ENCODE data around the gene LNX2. TPM values are rescaled to one million over a fixed set of nuclear protein-coding genes. Genes with fewer than 3 reads are reported as not detected.

Gene LNX2
- total RNA-seq, 1 donor from 2014 or later, result 10.1 TPM

DNA sequence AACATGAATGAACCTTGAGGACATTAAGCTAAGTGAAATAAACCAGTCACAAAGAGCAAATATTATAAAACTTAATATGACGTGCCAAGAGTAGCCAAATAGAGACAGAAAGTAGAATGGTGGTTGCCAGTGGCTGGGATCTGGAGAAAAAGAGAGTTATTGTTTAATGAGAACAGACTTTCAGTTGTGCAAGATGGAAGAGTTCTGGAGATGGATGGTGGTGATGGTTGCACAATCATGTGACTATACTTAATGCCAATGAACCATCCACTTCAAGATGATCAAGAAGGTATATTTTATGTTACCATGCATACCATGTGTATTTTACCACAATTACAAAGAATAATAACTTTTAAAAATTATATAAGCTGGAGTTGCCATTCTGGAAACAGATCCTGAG lies 104.2 kb downstream of the LNX2 start:
- DNase-seq (ENCODE audit: low spot score), result no peak
- ATAC-seq, result no peak

DNA sequence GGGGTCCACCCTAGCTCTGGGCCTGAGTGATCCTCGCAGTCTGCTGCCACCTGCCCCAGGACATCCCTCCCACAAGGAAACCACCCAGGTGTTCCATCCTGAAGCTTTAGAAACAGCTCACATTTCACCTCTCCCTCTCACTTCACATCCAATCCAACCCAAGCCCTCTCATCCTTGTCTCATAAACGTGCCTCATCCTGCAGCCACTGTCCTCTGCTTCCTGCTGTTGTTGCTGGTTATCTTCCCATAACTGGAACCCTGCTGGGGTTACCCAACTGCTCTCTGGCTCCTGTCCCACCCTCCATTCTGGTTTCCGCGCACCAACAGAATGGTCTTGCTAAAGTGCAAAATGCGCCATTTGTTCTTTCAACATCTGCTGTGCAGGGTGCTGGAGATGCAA lies 110.2 kb downstream of the LNX2 start:
- DNase-seq (ENCODE audit: low spot score), result no peak
- ATAC-seq, result no peak

DNA sequence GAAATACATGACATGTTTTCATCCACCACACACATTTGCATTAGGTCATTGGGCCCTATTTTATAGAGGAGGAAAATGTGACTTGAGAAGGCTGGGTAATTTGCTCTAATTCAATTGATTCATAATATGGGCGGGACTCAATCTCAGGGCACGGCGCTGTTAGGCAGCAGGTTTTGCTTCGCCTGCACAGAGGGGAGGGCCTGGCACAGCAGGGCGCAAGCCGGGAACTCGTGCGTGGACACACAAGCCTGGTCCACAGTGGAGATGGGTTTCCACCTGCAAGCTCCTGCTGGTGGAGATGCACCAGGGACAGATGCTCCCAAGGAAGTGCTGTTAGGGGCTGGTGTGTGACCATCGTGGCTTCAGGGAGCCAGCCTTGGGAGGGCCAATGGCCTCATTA lies 111.5 kb downstream of the LNX2 start:
- DNase-seq (ENCODE audit: low spot score) (no peak), ATAC-seq (no peak)

DNA sequence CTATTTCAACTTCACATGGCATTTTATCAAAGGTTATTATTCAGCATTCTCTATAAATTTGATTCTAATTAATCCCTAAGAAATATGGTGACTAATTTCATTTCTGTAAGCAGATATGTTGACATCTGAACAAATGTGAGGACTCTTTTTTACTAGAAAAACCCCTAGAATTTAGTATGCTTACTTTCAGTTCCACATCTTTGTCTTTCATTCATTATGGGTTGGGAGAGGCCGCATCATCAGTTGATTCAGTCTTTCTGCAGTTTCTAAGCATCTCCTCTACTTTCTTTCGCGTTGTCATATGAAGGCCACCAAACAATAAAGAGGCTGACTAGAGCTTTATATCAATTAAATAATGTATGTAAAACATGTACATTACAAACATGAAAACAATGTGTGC lies 114.5 kb downstream of the LNX2 start:
- DNase-seq (ENCODE audit: low spot score), result no peak
- no peak for ATAC-seq

DNA sequence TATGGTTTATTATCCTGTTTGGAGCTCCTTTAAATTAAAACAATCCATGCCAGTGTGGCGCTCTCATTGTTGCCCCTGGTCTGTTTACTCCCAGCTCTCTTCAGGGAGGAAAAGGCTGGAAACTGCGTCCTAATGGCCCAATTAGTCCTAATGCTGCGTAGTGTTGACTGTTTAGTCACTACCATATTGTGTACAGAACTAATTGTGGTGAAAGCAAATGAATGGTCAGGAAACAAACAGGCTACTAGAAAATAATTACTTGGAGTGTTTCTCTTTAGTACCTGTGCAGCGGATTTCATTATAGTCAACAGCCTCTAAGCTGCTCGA lies 115.5 kb downstream of the LNX2 start:
- ATAC-seq (no peak), DNase-seq (ENCODE audit: low spot score) (no peak)

DNA sequence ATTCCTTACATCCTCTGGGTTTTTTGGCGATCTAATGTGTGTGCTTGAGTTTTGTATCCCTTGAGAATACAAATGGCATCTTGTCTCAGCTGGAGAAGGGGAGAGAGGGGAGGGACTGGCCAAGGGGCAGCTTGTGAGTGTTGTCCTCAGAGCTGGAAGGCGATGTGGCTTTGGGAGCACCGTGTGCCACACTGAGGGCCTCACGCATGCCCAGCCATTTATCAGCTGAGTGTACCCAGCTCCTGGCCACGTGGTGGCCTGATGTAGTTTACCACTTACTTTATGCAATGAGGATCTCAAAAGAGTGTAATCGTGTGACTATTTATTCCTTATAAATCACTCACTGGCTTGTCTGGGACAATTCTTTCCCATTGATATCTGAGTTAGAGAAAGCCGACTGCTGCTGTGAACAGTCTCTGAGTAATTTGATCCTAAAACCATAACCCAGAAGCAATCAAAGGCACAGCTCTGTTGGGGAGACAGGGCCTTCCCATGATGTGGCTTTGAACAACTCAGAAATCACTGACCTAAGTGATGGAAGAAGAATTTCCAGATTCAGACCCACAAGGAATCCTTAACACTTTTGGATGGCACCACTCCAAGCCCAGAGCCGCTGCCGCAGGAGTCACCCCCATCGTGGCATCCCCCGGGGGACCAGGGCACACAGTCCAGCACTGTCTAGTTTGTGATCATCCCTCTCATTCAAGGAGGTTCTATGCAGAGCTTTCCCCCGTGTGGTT lies 116.0 kb downstream of the LNX2 start:
- no peak for ATAC-seq
- no peak for DNase-seq (ENCODE audit: low spot score)

DNA sequence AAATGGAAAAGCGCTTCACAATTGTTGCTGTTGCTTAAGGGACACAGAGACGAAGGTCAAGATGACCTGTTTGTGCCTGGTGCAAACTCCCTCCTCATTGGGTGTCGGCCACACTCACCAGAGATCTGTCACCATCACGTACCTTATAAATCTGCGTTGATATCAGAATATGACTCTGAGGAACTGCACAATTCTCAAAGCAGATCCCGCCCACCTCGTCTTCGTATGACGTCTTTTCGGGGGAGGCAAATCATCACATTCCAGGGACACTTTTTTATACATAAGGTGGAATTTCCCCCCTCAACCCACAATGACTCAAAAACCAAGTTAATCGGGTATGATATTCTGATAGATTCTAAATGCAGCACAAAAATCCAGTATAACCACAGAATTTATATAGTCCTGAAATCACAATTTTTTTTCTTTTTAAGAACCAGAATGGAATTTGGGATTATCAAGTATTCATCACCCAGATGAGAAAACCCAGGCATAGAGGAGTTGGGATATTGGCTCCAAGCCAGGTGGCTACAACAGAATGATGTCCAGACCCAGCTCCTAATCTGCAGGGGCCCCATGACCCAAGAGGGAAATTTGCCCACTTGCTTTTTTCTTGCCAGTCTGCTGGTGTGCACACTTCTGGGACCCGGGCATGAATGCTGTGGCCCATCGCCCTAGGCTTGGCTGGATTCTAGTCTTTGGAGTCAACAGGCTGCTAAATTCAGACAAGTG lies 119.4 kb downstream of the LNX2 start:
- DNase-seq (ENCODE audit: low spot score), result no peak
- no peak for ATAC-seq

DNA sequence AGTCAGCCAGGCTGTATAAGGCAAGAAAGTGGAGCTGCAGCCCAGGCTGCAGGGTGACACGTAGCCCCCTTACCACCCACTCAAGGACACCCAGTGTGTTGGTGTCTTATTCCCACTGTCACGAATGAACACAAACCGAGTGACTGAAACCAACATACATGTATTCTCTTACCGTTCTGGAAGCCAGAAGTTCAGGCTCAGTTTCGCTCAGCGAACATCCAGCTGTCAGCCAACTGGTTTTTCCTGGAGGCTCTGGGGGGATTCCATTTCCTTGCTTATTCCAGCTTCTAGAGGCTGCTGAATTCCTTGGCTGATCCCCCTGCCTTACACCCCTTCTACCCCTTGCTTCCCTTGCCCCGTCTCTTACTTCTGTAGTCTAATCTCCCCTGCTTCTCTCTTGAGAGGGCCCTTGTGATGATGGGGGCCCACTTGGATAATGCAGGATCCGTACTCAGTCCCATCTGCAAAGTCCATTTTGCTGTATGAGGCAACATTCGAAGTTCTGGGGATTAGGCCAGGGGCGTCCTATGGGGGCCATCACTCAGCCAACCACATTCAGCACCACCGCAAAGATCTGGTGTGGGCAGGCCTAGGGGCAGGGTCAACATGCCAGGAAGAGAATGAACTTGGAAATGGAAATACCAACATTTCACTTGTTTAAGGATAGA lies 122.6 kb downstream of the LNX2 start:
- ATAC-seq (no peak), DNase-seq (ENCODE audit: low spot score) (no peak)

DNA sequence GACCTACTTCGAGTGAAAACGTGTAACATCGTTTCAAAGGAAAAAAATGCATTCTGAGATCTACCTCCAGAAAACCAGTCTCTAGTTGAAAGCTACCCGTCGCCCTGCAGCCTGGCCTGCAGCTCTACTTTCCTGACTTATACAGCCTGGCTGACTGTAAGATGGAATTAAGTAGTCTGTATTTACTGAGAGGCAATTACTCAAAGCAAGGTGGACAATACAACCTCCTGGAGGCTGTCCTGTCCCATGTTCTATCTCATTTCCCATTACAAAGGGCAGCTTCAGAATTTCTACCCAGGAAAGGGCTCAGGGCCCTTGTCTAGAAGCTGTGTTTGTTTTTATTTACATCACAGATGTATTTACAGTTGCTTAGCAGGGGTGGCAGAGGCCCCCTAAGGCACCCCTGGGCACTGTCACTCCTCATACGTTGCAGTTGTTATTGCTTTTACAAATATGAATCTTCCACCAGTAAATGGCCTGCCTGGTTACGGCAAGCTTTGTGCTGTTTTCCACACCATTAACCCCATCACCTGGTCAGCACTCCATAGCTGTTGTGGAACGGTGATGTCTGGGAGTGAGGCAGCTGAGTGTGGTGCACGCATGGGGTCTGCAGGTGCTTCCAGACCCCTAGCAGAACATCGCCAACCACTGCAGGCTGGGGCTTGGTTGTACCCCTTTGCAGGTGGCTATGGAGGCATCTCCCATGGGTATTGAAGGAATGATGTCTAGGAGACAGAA lies 123.6 kb downstream of the LNX2 start:
- no peak for ATAC-seq

DNA sequence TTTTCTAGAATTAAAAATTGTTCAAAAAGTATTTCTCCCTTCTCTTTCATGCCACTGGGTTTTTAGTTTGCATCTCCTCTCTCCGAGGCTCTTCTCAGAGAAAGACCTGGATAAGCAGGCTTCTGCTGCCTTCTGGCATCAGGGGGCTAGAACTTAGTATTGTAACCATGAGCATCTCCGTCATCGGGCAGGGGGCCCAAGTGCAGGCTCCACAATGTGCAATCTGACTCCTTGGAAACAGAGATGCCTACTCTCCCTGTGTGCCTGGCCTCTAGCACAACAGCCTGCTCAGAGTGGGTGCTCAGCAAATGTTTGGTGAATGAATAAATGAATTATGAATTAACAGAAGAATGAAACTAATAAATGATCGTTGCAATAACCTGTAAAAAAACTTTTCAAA lies 124.3 kb downstream of the LNX2 start:
- DNase-seq (ENCODE audit: low spot score) (no peak), ATAC-seq (no peak)

More for the DNA sequence above, 123.6 kb downstream of the LNX2 start:
- DNase-seq (ENCODE audit: low spot score), result no peak

Other genes starting within 250 kb of the LNX2 start
- gene GTF3A, start 195.9 kb downstream of the LNX2 start, total RNA-seq, result 64.5 TPM
- gene MTIF3, start 170.0 kb downstream of the LNX2 start, total RNA-seq, result 24.0 TPM
- 36.1 TPM for gene POLR1D, start 1.4 kb upstream of the LNX2 start, total RNA-seq
- not detected for gene GSX1, start 172.0 kb upstream of the LNX2 start, total RNA-seq

Data from left lobe of liver (tissue), 2 donors.